NCI-H2107 (cell line): ENCODE measurements around the gene BAIAP3.

ENCODE experiments used
- DNase-seq: peaks from one replicate; lab custom pipeline; 2025; lab: John Stamatoyannopoulos, UW

The BAIAP3 gene

GRCh38 chr16:1334739-1335138 lies 1.3 kb downstream of the BAIAP3 start:
- DNase-seq = no peak

DNA sequence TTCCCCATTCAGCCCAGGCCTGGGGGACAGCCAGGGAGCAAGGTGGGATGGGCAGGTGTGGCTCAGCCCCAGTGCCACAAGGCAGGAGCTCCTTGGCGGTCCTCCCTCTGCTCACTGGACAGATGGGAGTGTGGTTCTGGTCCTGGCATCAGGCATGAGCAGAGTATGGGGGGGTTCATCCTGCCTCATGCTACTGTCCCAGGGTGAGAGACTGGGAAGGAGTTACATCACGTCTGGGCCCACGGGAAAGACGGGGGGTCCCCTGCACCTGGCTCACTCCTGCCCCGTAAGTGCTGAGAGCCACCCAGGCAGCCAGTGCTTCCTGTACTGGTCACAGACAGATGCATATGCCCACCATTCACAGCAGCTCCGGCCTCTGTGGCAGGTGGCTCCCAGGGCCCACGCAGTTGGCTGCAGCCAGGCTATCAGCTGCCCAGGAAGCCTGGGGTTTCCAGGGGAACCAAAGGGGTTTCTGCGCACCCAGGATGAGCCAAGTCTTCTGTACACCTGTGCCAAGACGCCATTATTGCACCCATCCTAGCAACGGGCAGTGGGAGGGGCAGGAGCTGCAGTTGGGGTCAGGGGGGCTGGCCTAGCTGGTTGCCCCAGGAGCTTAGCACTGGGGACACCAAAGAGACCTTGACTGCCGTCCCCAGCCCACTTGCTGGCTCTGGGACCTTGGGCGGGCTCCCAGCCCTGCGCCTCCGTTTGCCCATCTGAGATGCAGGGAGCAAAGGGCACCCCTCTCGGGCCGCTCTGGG lies 1.9 kb downstream of the BAIAP3 start:
- no peak for DNase-seq

DNA sequence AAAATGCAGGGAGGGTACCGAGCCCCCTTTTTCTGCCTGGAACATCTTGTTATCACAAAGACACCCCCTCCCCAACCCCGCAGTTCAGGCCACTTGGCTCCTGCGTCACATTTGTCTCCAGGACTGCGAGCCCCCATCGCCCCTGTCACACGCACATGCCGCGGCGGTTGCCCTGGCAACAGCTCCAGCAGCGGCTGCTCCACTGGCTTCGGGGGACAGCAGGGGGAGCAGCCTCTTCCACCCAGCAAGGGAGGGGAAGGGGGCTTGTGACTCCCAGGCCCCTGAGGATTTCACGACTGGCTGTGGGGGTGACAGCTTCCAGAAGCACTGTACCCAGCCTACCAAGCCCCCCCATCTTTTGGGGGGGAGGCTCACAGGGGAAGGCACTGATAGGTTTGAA lies 2.6 kb downstream of the BAIAP3 start:
- DNase-seq = no peak

DNA sequence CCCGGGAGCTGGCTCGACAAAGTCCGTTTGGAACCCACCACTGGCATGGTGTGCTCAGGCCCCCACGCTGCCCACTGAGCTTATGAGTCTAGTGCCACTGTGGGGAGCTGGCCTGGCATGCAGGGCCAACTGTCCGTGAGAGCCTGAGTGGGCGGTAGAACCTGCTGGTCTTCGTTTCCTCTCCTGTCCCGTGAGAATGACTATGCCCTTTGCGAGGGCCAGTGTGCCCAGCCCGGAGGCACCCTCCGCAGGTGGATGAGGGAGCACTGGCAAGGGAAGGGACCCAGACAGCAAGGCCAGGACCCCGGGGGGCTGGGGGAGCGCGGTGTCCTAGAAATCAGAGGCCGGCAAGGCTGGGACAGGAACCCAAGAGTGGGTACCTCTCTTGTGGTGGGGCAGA lies 3.2 kb downstream of the BAIAP3 start:
- no peak for DNase-seq

- DNase-seq = no peak
Observed at GRCh38 chr16:1337486-1337885, 4.0 kb downstream of the BAIAP3 start.

GRCh38 chr16:1338119-1338730 lies 4.8 kb downstream of the BAIAP3 start:
- DNase-seq = no peak

GRCh38 chr16:1338855-1339675 lies 5.6 kb downstream of the BAIAP3 start:
- DNase-seq = peak; percentile 24

DNA sequence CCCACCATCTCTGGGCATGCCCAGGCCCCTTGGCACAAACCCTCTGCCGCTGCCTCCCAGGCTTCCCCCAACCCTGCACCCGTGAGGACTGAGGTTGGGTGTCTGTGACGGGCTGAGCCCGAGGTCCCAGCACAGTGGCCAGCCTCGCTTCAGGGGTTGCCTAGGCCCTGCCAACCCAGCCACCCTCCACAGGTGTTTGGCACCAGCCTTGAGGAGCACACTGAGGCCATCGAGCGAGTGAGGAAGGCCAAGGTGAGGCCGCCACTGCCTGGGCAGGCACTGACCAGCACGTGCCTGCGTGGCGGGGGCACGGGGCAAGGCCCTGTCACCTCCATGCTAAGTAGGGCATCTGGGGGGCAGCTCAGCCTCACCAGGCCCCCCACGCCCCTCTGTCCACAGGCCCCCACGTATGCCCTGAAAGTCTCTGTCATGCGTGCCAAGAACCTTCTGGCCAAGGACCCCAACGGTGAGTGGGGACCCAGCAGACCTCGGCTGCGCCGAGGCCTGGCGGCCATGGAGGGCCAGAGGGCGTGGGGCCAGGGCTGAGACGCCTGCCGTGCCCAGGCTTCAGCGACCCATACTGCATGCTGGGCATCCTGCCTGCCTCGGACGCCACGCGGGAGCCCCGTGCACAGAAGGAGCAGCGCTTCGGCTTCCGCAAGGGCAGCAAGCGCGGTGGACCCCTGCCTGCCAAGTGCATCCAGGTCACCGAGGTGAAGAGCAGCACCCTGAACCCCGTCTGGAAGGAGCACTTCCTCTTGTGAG lies 7.5 kb downstream of the BAIAP3 start:
- DNase-seq = no peak

DNA sequence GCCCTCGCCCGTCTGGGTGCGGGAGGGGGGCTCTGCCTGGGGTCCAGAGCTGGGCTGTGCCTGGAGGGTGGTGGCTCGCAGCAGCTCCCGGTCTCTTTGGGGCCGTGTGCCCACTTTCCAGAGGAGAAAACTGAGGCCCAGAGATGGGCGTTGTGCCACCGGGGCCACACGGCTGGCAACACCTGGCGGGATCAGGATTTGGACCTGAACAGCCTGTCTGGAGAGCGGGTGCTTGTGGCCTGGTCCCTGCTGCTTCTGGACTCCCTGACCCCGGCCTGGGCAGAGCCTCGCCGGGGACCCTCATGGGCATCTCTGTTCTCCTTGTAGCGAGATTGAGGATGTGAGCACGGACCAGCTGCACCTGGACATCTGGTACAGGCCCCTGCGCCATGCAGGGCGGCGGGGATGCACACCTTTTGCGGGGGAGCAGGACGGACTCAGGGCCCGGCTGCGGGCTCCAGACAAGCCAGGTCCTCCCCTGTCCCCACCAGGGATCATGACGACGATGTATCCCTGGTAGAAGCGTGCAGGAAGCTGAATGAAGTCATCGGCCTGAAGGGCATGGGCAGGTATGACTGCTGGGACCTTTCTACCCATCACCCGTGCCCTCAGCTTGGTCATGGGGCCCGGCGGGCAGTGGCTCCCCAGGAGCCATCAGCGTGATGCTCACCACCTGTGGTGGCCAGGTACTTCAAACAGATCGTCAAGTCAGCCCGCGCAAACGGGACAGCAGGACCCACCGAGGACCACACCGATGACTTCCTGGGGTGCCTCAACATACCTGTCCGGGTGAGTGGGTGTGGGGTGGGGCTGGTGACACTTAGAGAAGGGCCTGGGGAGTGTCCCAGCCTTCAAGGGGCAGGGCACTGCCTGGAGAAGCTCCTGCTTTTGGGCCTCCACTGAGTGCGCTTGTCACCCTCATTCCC lies 8.3 kb downstream of the BAIAP3 start:
- DNase-seq = no peak

- DNase-seq = peak; percentile 92
Observed at GRCh38 chr16:1342526-1343427, 9.3 kb downstream of the BAIAP3 start.

DNA sequence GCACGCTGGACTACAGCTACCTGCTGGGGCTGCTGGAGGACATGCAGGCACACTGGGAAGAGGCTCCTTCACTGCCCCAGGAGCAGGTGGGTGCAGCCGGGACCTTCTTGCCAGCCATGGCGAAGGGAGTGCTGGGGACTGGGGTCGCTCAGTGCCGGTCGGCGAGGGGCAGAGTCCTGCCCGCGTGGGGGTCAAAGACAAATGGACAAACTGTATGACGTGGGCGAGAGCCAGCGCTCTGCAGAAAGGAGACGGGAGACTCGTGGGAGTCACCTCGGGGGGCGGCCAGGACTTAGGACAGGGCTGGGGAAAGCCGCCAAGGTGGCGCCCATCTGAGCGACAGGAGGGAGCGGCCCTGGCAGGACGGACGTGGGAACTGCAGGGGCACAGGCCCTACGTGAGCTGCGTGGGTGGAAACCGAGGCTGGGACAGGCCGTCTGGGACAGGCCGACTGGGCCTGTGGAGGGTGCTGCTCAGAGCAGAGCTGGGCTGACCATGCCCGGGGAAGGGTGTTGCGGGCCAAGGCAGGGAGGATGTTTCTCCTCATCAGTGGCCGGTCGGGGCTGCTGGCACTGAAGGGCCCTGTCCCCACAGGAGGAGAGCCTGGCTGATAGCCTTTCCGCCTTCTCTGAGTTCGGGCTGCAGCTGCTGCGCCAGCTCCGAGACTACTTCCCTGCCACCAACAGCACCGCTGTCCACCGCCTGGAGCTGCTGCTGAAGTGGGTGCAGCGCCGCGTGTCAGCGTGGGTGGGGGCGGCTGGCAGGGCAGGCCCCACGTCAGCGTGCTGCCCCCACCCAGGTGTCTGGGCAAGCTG lies 10.2 kb downstream of the BAIAP3 start:
- no peak for DNase-seq

- no peak for DNase-seq
Observed at GRCh38 chr16:1344499-1344898, 11.1 kb downstream of the BAIAP3 start.

DNA sequence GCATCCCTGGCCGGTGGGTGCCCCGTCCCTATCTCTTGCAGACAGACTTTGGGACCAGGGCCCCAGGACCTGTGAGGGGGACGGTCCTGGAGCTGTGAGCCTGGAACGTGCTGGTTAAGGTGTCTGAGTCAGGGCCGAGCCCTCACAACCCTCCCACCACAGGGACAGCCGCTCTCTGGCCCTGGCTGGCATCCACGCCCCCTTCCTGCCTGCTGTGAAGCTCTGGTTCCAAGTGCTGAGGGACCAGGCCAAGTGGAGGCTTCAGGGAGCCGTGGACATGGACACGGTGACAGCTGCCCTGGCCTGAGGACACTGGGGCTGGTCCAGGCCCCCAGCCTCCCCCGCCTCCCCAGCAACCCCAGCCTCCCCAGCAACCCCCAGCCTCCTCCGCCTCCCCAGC lies 11.6 kb downstream of the BAIAP3 start:
- no peak for DNase-seq

DNA sequence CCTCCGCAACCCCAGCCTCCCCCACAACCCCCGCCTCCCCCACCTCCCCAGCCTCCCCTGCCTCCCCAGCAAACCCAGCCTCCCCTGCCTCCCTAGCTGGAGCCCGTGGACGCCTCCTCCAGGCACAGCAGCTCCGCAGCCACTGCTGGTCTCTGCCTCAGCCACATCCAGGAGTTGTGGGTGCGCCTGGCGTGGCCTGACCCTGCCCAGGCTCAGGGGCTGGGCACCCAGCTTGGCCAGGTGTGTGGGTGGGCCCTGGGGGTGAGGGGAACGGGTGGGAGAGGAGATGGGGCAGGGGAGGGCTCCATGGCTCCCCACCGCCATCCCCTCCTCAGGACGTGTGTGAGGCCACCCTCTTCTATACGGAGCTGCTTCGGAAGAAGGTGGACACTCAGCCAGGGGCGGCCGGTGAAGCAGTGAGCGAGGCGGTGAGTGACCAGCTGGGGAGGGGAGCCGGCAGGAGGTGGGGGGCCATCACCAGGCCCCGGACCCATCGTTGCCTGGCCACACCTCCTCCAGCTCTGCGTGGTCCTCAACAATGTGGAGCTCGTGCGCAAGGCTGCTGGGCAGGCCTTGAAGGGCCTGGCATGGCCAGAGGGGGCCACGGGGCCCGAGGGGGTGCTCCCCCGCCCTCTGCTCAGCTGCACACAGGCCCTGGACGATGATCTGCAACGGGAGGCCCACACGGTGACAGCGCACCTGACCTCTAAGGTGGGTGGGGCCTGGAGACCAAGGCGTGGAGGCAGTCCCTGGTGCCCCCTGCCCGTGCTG lies 12.4 kb downstream of the BAIAP3 start:
- no peak for DNase-seq

DNA sequence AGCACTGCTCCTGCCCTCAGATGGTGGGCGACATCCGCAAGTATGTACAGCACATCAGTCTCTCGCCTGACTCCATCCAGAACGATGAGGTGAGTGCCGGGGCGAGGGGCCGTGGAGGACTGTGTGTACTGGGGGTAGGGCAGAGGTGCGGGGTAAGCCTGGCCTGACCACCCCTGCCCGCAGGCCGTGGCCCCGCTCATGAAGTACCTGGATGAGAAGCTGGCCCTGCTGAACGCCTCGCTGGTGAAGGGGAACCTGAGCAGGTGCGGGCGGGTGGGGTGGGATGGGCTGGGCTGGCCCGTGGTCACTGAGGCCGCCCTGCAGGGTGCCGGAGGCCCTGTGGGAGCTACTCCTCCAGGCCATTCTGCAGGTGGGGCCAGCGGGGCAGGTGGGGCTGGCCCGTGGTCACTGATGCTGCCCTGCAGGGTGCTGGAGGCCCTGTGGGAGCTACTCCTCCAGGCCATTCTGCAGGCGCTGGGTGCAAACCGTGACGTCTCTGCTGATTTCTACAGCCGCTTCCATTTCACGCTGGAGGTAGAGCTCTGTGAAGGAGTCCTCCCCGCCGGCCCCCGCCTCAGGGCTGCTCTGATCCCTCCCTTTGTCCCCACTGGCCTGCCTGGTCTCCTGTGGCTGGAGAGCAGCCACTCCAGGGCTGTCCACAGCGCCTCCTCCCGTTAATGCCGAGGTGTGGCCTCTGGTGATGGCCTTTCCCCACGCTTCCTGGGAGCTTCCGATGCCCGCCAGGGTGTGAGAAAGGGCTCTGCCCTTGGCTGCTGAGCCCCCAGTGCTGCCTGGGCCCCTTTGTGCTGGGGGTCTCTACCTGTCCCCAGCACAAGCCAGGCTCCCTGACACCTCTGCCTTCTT lies 13.2 kb downstream of the BAIAP3 start:
- DNase-seq = no peak

DNA sequence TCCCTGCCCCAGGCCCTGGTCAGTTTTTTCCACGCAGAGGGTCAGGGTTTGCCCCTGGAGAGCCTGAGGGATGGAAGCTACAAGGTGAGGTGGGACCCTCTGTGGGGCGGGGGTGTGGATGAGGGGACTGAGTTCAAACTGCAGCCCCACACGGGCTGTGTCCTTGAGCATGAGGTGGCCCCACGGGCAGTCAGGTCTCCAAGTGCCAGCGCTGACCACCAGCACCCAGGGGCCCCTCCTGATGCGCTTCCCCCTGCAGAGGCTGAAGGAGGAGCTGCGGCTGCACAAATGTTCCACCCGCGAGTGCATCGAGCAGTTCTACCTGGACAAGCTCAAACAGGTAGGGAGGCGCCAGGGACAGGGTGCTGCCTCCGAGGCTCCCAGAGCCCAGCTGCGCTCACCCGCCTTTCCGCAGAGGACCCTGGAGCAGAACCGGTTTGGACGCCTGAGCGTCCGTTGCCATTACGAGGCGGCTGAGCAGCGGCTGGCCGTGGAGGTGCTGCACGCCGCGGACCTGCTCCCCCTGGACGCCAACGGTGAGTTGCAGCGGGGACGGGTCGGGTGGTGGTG lies 13.9 kb downstream of the BAIAP3 start:
- no peak for DNase-seq

GRCh38 chr16:1347962-1348361 lies 14.5 kb downstream of the BAIAP3 start:
- DNase-seq = no peak
